ENCODE results near the gene SMAD4.
"Not testable (repeated sequence)": the region's sequence is repeated elsewhere in the genome, so short reads cannot be mapped to it uniquely, and the experiment has no call there.

Gene SMAD4

GRCh38 chr18:51029694-51030536, at the start of gene SMAD4:
TSS of gene SMAD4 (plus strand) at chr18:51030213. CDS start at chr18:51047047, 16,834 bp downstream.
- DNase-seq = peak; percentile 87

GRCh38 chr18:50981381-50981780, 48.6 kb upstream of the SMAD4 start:
- DNase-seq = no peak

GRCh38 chr18:50982086-50982801, 47.8 kb upstream of the SMAD4 start:
- DNase-seq = no peak

GRCh38 chr18:50982802-50983179, 47.2 kb upstream of the SMAD4 start:
- no peak for DNase-seq

- DNase-seq = no peak
Measured at GRCh38 chr18:50986360-50987087, 43.5 kb upstream of the SMAD4 start.

GRCh38 chr18:50987261-50987660, 42.8 kb upstream of the SMAD4 start:
- DNase-seq = no peak

GRCh38 chr18:50989711-50990110, 40.3 kb upstream of the SMAD4 start:
- DNase-seq = no peak

- no peak for DNase-seq
Measured at GRCh38 chr18:50992351-50992762, 37.7 kb upstream of the SMAD4 start.

- no peak for DNase-seq
Measured at GRCh38 chr18:50994031-50994430, 36.0 kb upstream of the SMAD4 start.

- DNase-seq = not testable (repeated sequence)
Measured at GRCh38 chr18:51003174-51003573, 26.8 kb upstream of the SMAD4 start.

GRCh38 chr18:51006061-51006818, 23.8 kb upstream of the SMAD4 start:
- no peak for DNase-seq

GRCh38 chr18:51006948-51007789, 22.8 kb upstream of the SMAD4 start:
- DNase-seq = no peak

GRCh38 chr18:51007790-51008139, 22.2 kb upstream of the SMAD4 start:
- no peak for DNase-seq

GRCh38 chr18:51009072-51009471, 20.9 kb upstream of the SMAD4 start:
- DNase-seq = no peak

- no peak for DNase-seq
Measured at GRCh38 chr18:51010218-51010617, 19.8 kb upstream of the SMAD4 start.

GRCh38 chr18:51011709-51012108, 18.3 kb upstream of the SMAD4 start:
- DNase-seq = no peak

- DNase-seq = no peak
Measured at GRCh38 chr18:51012441-51012840, 17.6 kb upstream of the SMAD4 start.

- no peak for DNase-seq
Measured at GRCh38 chr18:51013259-51013658, 16.8 kb upstream of the SMAD4 start.

GRCh38 chr18:51017140-51017879, 12.7 kb upstream of the SMAD4 start:
- DNase-seq = no peak

- DNase-seq = no peak
Measured at GRCh38 chr18:51020536-51020935, 9.5 kb upstream of the SMAD4 start.

Data from T1000 (cell line).